Neural cell (in vitro differentiated cells): ENCODE measurements around the gene NIFK. TPM values are rescaled to one million over a fixed set of nuclear protein-coding genes. Genes with fewer than 3 reads are reported as not detected.

Experiments
- H2AFZ ChIP-seq: fragments of 200-600, 300-800 bp; sonication (generic), shearing (Covaris generic); 2 replicates; pipeline ENCODE4 v1.6.0; 2014; ENCODE audit warnings: low read depth, mild to moderate bottlenecking, antibody characterized with exemption, low read length, moderate library complexity
- H3F3A ChIP-seq: fragments of 200-600 bp; shearing (Covaris generic); 2 replicates; pipeline ENCODE4 v1.6.1; 2016; ENCODE audit warnings: mild to moderate bottlenecking, moderate library complexity, mixed read lengths, antibody characterized with exemption, low read length; ENCODE audit not compliant: insufficient read depth, poor library complexity, severe bottlenecking
- H3K27ac ChIP-seq: fragments of 200-600, 300-800 bp; sonication (generic), shearing (Covaris generic); 2 replicates; pipeline ENCODE4 v1.5.1; 2014; ENCODE audit warnings: mild to moderate bottlenecking, low read length, moderate library complexity
- H3K27me3 ChIP-seq: fragments of 300-800, 200-600 bp; sonication (generic), shearing (Covaris generic); 2 replicates; pipeline ENCODE4 v1.6.0; 2014; ENCODE audit warnings: mild to moderate bottlenecking, low read depth, low read length, moderate library complexity; ENCODE audit not compliant: insufficient read depth
- H3K36me3 ChIP-seq: fragments of 300-800, 200-600 bp; sonication (generic), shearing (Covaris generic); 2 replicates; pipeline ENCODE4 v1.5.1; 2014; ENCODE audit warnings: mild to moderate bottlenecking, antibody characterized with exemption, low read length, moderate library complexity; ENCODE audit not compliant: insufficient read depth
- H3K4me2 ChIP-seq: fragments of 300-800, 200-600 bp; sonication (generic), shearing (Covaris generic); 2 replicates; pipeline ENCODE4 v1.6.0; 2014; ENCODE audit warnings: mild to moderate bottlenecking, low read length
- H3K4me3 ChIP-seq: fragments of 300-800, 200-600 bp; sonication (generic), shearing (Covaris generic); 2 replicates; pipeline ENCODE4 v1.5.1; 2014; ENCODE audit warnings: mild to moderate bottlenecking, low read length, moderate library complexity
- H3K79me2 ChIP-seq: fragments of 200-600 bp; shearing (Covaris generic); replicated peaks from 2 replicates; pipeline ENCODE4 v1.6.0; 2014; ENCODE audit warnings: mild to moderate bottlenecking, low read length, moderate library complexity; ENCODE audit not compliant: insufficient read depth
- H3K9ac ChIP-seq: fragments of 300-800, 200-600 bp; sonication (generic), shearing (Covaris generic); 2 replicates; pipeline ENCODE4 v1.6.1; 2016; ENCODE audit warnings: mild to moderate bottlenecking, low read length, mixed read lengths
- H3K9me2 ChIP-seq: fragments of 200-600 bp; shearing (Covaris generic); 2 replicates; pipeline ENCODE4 v1.6.1; 2016; ENCODE audit warnings: mild to moderate bottlenecking, low read length, mixed read lengths; ENCODE audit not compliant: insufficient read depth
- H3K9me3 ChIP-seq: fragments of 200-600, 300-800 bp; sonication (generic), shearing (Covaris generic); 2 replicates; pipeline ENCODE4 v1.6.1; 2016; ENCODE audit warnings: mild to moderate bottlenecking, mixed run types, low read length, moderate library complexity, mixed read lengths
- H4K20me1 ChIP-seq: fragments of 200-600 bp; shearing (Covaris generic); 2 replicates; pipeline ENCODE4 v1.6.1; 2016; ENCODE audit warnings: mild to moderate bottlenecking, mixed run types; ENCODE audit not compliant: insufficient read depth
- EP300 ChIP-seq: fragments of 450-650 bp; conservative IDR thresholded peaks from 2 replicates; pipeline ENCODE4 v1.6.1; 2014; ENCODE audit warnings: antibody characterized with exemption, mild to moderate bottlenecking, moderate library complexity; ENCODE audit not compliant: poor library complexity, severe bottlenecking
- EZH2 ChIP-seq: fragments of 200-600, 300-800 bp; shearing (Covaris generic), sonication (generic); IDR thresholded peaks from 2 replicates; pipeline ENCODE4 v1.6.1; 2014; ENCODE audit warnings: antibody characterized with exemption, low read length, borderline replicate concordance, mild to moderate bottlenecking; ENCODE audit not compliant: insufficient read depth, poor library complexity, severe bottlenecking
- MXI1 ChIP-seq: fragments of 450-650 bp; conservative IDR thresholded peaks from 2 replicates; pipeline ENCODE4 v1.6.1; 2014; ENCODE audit warnings: antibody characterized with exemption, mild to moderate bottlenecking; ENCODE audit not compliant: poor library complexity, severe bottlenecking
- POLR2AphosphoS5 ChIP-seq: IDR thresholded peaks from 2 replicates; pipeline ENCODE4 v1.6.1; 2012
- RAD21 ChIP-seq: fragments of 450-650 bp; conservative IDR thresholded peaks from 2 replicates; pipeline ENCODE4 v1.6.1; 2014; ENCODE audit warnings: antibody characterized with exemption, mild to moderate bottlenecking, moderate library complexity
- SMC3 ChIP-seq: fragments of 450-650 bp; conservative IDR thresholded peaks from 2 replicates; pipeline ENCODE4 v1.6.1; 2014; ENCODE audit warnings: antibody characterized with exemption, mild to moderate bottlenecking, moderate library complexity; ENCODE audit not compliant: poor library complexity
- TAF1 ChIP-seq: IDR thresholded peaks from 2 replicates; pipeline ENCODE4 v1.6.1; 2012; ENCODE audit warnings: low read depth
- polyA plus RNA-seq: library from polyadenylated mRNA; depleted of rRNA; stranded (reverse); fragments of >200 nt; gene quantifications from 2 replicates; pipeline ENCODE4 v1.2.3, GENCODE V29; 2014
- TF ChIP-seq, protein P1 (sequence below): IDR thresholded peaks from 2 replicates; pipeline ENCODE4 v1.6.1; 2012; ENCODE audit warnings: borderline replicate concordance
- TF ChIP-seq, protein P2 (sequence below): fragments of 450-650 bp; IDR thresholded peaks from 2 replicates; pipeline ENCODE4 v1.5.1; 2014; ENCODE audit warnings: antibody characterized with exemption, mild to moderate bottlenecking, moderate library complexity; ENCODE audit not compliant: poor library complexity, severe bottlenecking

Gene NIFK
- polyA plus RNA-seq, 1 donor from 2014 or later, result 60.9 TPM

DNA sequence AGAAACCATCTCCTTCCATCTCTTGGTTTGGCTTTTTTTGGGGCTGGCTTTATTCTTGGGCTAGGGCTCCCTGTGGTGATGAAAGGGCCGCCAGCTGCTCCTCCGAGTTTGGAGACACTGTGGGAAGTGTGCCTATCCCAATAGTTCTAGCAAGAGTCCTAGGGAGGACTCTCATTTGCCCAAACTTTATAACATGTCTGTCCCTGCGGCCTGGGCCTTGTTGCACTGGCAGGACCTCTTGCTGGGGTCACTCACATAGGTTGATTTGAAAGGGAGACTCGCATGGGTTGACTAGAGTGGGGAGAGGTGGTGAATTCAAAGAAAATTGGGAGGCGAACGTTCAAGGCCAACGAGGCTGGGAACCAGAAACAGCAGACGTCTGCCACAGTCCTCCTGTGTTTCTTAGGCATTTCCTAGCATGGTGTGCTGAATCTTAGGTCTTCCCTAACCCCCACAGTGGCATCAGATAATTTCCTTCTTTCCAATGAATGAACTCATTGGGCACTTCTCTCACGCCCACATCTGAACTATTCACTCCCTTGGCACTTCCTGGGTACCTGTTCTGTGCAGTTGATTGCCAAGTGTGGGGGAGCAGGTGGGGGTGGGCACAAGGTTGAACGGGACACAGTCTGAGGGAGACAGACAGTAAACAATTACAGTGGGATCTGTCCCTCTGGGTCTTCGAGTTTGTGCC is 26.8 kb downstream of the NIFK start:
- Histone ChIP-seq H3F3A (no peaks in the 10 kb centered on the region), H3K27me3 (no peaks in the 10 kb centered on the region), H3K9me3 (no peaks in the 10 kb centered on the region), H3K79me2 (no peaks in the 10 kb centered on the region), H4K20me1 (no peaks in the 10 kb centered on the region), H3K27ac (no peak overlapping the region), H3K4me2 (no peak overlapping the region), H3K9me2 (no peaks in the 10 kb centered on the region), H3K36me3 (no peaks in the 10 kb centered on the region), H3K4me3 (no peak overlapping the region), H2AFZ (no peak overlapping the region), H3K9ac (no peak overlapping the region)
- no peak for TF ChIP-seq EP300
- no peak for TF ChIP-seq TAF1
- TF ChIP-seq EZH2, result no peak
- no peak for TF ChIP-seq RAD21
- no peak for TF ChIP-seq MXI1
- no peak for TF ChIP-seq SMC3
- TF ChIP-seq POLR2AphosphoS5, result no peak
- TF ChIP-seq, protein P1, sequence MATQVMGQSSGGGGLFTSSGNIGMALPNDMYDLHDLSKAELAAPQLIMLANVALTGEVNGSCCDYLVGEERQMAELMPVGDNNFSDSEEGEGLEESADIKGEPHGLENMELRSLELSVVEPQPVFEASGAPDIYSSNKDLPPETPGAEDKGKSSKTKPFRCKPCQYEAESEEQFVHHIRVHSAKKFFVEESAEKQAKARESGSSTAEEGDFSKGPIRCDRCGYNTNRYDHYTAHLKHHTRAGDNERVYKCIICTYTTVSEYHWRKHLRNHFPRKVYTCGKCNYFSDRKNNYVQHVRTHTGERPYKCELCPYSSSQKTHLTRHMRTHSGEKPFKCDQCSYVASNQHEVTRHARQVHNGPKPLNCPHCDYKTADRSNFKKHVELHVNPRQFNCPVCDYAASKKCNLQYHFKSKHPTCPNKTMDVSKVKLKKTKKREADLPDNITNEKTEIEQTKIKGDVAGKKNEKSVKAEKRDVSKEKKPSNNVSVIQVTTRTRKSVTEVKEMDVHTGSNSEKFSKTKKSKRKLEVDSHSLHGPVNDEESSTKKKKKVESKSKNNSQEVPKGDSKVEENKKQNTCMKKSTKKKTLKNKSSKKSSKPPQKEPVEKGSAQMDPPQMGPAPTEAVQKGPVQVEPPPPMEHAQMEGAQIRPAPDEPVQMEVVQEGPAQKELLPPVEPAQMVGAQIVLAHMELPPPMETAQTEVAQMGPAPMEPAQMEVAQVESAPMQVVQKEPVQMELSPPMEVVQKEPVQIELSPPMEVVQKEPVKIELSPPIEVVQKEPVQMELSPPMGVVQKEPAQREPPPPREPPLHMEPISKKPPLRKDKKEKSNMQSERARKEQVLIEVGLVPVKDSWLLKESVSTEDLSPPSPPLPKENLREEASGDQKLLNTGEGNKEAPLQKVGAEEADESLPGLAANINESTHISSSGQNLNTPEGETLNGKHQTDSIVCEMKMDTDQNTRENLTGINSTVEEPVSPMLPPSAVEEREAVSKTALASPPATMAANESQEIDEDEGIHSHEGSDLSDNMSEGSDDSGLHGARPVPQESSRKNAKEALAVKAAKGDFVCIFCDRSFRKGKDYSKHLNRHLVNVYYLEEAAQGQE, result no peak
- TF ChIP-seq, protein P2, sequence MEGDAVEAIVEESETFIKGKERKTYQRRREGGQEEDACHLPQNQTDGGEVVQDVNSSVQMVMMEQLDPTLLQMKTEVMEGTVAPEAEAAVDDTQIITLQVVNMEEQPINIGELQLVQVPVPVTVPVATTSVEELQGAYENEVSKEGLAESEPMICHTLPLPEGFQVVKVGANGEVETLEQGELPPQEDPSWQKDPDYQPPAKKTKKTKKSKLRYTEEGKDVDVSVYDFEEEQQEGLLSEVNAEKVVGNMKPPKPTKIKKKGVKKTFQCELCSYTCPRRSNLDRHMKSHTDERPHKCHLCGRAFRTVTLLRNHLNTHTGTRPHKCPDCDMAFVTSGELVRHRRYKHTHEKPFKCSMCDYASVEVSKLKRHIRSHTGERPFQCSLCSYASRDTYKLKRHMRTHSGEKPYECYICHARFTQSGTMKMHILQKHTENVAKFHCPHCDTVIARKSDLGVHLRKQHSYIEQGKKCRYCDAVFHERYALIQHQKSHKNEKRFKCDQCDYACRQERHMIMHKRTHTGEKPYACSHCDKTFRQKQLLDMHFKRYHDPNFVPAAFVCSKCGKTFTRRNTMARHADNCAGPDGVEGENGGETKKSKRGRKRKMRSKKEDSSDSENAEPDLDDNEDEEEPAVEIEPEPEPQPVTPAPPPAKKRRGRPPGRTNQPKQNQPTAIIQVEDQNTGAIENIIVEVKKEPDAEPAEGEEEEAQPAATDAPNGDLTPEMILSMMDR, result no peak

DNA sequence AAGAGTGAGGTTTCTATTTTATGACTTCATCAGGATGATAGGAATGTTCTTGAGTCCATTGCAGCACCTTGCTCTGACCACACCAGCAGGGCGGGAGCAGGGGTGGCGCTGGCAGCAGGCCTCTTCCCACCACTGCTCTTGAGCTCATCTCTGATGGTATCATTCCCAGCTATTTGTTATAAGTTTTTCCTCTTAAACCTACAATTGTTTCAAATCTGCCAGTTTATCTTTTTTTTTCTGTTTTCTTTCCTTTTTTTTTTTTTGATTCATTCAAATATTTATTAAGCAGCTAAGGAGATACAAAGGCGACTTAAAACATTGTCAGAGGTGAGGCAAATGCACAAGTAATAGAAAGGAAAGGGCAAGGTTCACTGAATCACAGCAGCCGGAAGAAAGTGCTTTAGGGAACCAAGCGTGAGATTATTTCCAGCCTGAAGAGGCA is 28.7 kb downstream of the NIFK start:
- Histone ChIP-seq H3K9me2 (no peaks in the 10 kb centered on the region), H4K20me1 (no peaks in the 10 kb centered on the region), H2AFZ (no peak overlapping the region), H3K27me3 (no peaks in the 10 kb centered on the region), H3K4me3 (no peak overlapping the region), H3K36me3 (no peaks in the 10 kb centered on the region), H3K79me2 (no peaks in the 10 kb centered on the region), H3K4me2 (no peak overlapping the region), H3K9me3 (no peaks in the 10 kb centered on the region), H3K27ac (no peak overlapping the region), H3F3A (no peaks in the 10 kb centered on the region), H3K9ac (no peak overlapping the region)
- TF ChIP-seq, protein P1, result no peak
- TF ChIP-seq EZH2 (no peak), RAD21 (no peak), EP300 (no peak), POLR2AphosphoS5 (no peak), TAF1 (no peak)
- TF ChIP-seq, protein P2, result no peak
